IMR-90 (cell line): Measurements from ENCODE around the gene UGDH. TPM values are rescaled to one million over a fixed set of nuclear protein-coding genes. Genes with fewer than 3 reads are reported as not detected.

ENCODE experiments used
- ATAC-seq: fragments of 200-7000 bp; cut with Tn5 transposase; 2 replicates; pipeline ENCODE4 v1.9.1; 2020; ENCODE audit warnings: low read depth, mild to moderate bottlenecking, moderate library complexity
- BruUV-seq: library from RNA; stranded (reverse); fragments of 400-500 nt; replicated peaks from 2 replicates; lab custom pipeline; 2021; lab: Mats Ljungman, UMichigan
- CTCF ChIA-PET: fragments of 300-600 bp; formaldehyde crosslinking; extraction: SDS; loops from one replicate; lab custom pipeline; 2021; ENCODE audit warnings: antibody characterized with exemption; lab: Yijun Ruan, JAX
- POLR2A ChIA-PET: fragments of 300-600 bp; sonication (Branson Sonifier 250); formaldehyde crosslinking; loops from one replicate; lab custom pipeline; 2022; ENCODE audit warnings: antibody characterized with exemption; ENCODE audit not compliant: unreplicated experiment; lab: Charles Lee
- DNase-seq: peaks from one replicate; pipeline ENCODE4 v3.0.0; 2013
- H2AFZ ChIP-seq: replicated peaks from 2 replicates; pipeline ENCODE3; 2013; ENCODE audit warnings: low read length, mild to moderate bottlenecking; ENCODE audit not compliant: poor library complexity
- H2AK5ac ChIP-seq: 2 replicates; pipeline ENCODE4 v1.6.1; 2013; ENCODE audit warnings: low read depth, low read length, inconsistent platforms
- H2AK9ac ChIP-seq: replicated peaks from 2 replicates; pipeline ENCODE3; 2013; ENCODE audit warnings: mild to moderate bottlenecking, low read depth, low read length, moderate library complexity; ENCODE audit not compliant: poor library complexity
- H2BK120ac ChIP-seq: 2 replicates; pipeline ENCODE4 v1.6.1; 2013; ENCODE audit warnings: low read depth, low read length, inconsistent platforms
- H2BK15ac ChIP-seq: 3 replicates; pipeline ENCODE4 v1.6.1; 2013; ENCODE audit warnings: low read depth, low read length, inconsistent platforms
- H2BK20ac ChIP-seq: 2 replicates; pipeline ENCODE4 v1.6.1; 2013; ENCODE audit warnings: low read depth, mild to moderate bottlenecking, inconsistent platforms, low read length, moderate library complexity
- H2BK5ac ChIP-seq: 2 replicates; pipeline ENCODE4 v1.6.1; 2013; ENCODE audit warnings: mild to moderate bottlenecking, low read depth, low read length, inconsistent platforms; ENCODE audit not compliant: poor library complexity, severe bottlenecking
- H3K14ac ChIP-seq: replicated peaks from 2 replicates; pipeline ENCODE4 v1.6.1; 2013; ENCODE audit warnings: low read depth, low read length, inconsistent platforms
- H3K18ac ChIP-seq: 2 replicates; pipeline ENCODE4 v1.6.1; 2013; ENCODE audit warnings: low read depth, low read length, control low read depth
- H3K23ac ChIP-seq: 2 replicates; pipeline ENCODE4 v1.6.1; 2013; ENCODE audit warnings: low read depth, low read length, inconsistent platforms
- H3K27ac ChIP-seq: 2 replicates; pipeline ENCODE4 v1.5.1; 2013; ENCODE audit warnings: mild to moderate bottlenecking, control low read depth, low read length; ENCODE audit not compliant: insufficient read depth
- H3K27me3 ChIP-seq: 2 replicates; pipeline ENCODE4 v1.6.1; 2013; ENCODE audit warnings: low read length; ENCODE audit not compliant: control insufficient read depth, insufficient read depth
- H3K36me3 ChIP-seq: 2 replicates; pipeline ENCODE4 v1.6.1; 2013; ENCODE audit warnings: low read length, mixed read lengths; ENCODE audit not compliant: control insufficient read depth, insufficient read depth
- H3K4ac ChIP-seq: 2 replicates; pipeline ENCODE4 v1.6.1; 2013; ENCODE audit warnings: low read depth, low read length, inconsistent platforms
- H3K4me1 ChIP-seq: 2 replicates; pipeline ENCODE4 v1.6.1; 2013; ENCODE audit warnings: low read length, mixed read lengths; ENCODE audit not compliant: control insufficient read depth, insufficient read depth
- H3K4me2 ChIP-seq: 2 replicates; pipeline ENCODE4 v1.6.1; 2013; ENCODE audit warnings: low read depth, mild to moderate bottlenecking, control low read depth, low read length, moderate library complexity
- H3K4me3 ChIP-seq: 2 replicates; pipeline ENCODE4 v1.5.1; 2013; ENCODE audit warnings: low read depth, mild to moderate bottlenecking, control low read depth, low read length, moderate library complexity; ENCODE audit not compliant: insufficient read depth
- H3K56ac ChIP-seq: 2 replicates; pipeline ENCODE4 v1.6.1; 2013; ENCODE audit warnings: low read length, inconsistent platforms; ENCODE audit not compliant: insufficient read depth; ENCODE audit errors: extremely low read depth
- H3K79me1 ChIP-seq, 2 experiments: 2 replicates each; pipeline ENCODE4 v1.6.1; 2013; ENCODE audit warnings: low read length in 2 of 2, inconsistent platforms in 1 of 2, low read depth in 1 of 2
- H3K9ac ChIP-seq: 2 replicates; pipeline ENCODE4 v1.6.1; 2013; ENCODE audit warnings: low read depth, low read length, control low read depth
- H3K9me1 ChIP-seq: 2 replicates; pipeline ENCODE4 v1.6.1; 2013; ENCODE audit warnings: low read length, inconsistent platforms; ENCODE audit not compliant: insufficient read depth
- H3K9me3 ChIP-seq: 2 replicates; pipeline ENCODE4 v1.6.1; 2013; ENCODE audit warnings: low read length; ENCODE audit not compliant: control insufficient read depth, insufficient read depth
- H4K20me1 ChIP-seq: 2 replicates; pipeline ENCODE4 v1.6.1; 2013; ENCODE audit warnings: low read length, inconsistent platforms; ENCODE audit not compliant: insufficient read depth
- H4K5ac ChIP-seq: 2 replicates; pipeline ENCODE4 v1.6.1; 2013; ENCODE audit warnings: mild to moderate bottlenecking, low read depth, low read length, control low read depth
- H4K8ac ChIP-seq, 2 experiments: 2 replicates each; pipeline ENCODE4 v1.6.1; 2013; ENCODE audit warnings: low read depth in 2 of 2, low read length in 2 of 2, control low read depth in 1 of 2, inconsistent platforms in 1 of 2
- H4K91ac ChIP-seq: 2 replicates; pipeline ENCODE4 v1.6.1; 2013; ENCODE audit warnings: low read depth, low read length, inconsistent platforms; ENCODE audit not compliant: insufficient read depth
- BHLHE40 ChIP-seq: fragments of 150-350 bp; IDR thresholded peaks from 2 replicates; pipeline ENCODE4 v1.6.1; 2016; ENCODE audit warnings: mild to moderate bottlenecking, low read depth, low read length
- CEBPB ChIP-seq: IDR thresholded peaks from 2 replicates; pipeline ENCODE4 v1.6.1; 2012; ENCODE audit warnings: low read depth, low read length, improper control_type of control experiment
- CHD1 ChIP-seq: IDR thresholded peaks from 2 replicates; pipeline ENCODE4 v1.6.1; 2012; ENCODE audit warnings: low read depth, low read length, improper control_type of control experiment
- CTCF ChIP-seq: conservative IDR thresholded peaks from 2 replicates; pipeline ENCODE4 v1.5.1; 2012; ENCODE audit warnings: mild to moderate bottlenecking, low read depth, low read length, improper control_type of control experiment
- ELK1 ChIP-seq: fragments of 150-350 bp; IDR thresholded peaks from 2 replicates; pipeline ENCODE4 v1.6.1; 2016; ENCODE audit warnings: low read depth, mild to moderate bottlenecking, low read length, moderate library complexity, borderline replicate concordance
- FOS ChIP-seq: fragments of 150-350 bp; IDR thresholded peaks from 2 replicates; pipeline ENCODE4 v1.6.1; 2016; ENCODE audit warnings: low read depth, low read length
- MAFK ChIP-seq: IDR thresholded peaks from 2 replicates; pipeline ENCODE4 v1.6.1; 2012; ENCODE audit warnings: low read depth, low read length, improper control_type of control experiment
- MAZ ChIP-seq: IDR thresholded peaks from 2 replicates; pipeline ENCODE4 v1.6.1; 2012; ENCODE audit warnings: low read depth, mild to moderate bottlenecking, low read length, improper control_type of control experiment, moderate library complexity, borderline replicate concordance
- MXI1 ChIP-seq: IDR thresholded peaks from 2 replicates; pipeline ENCODE4 v1.6.1; 2012; ENCODE audit warnings: low read depth, mild to moderate bottlenecking, low read length, moderate library complexity, borderline replicate concordance
- NFE2L2 ChIP-seq: fragments of 150-350 bp; IDR thresholded peaks from 2 replicates; pipeline ENCODE4 v1.6.1; 2016; ENCODE audit warnings: low read depth, mild to moderate bottlenecking, low read length
- POLR2A ChIP-seq: IDR thresholded peaks from 2 replicates; pipeline ENCODE4 v1.6.1; 2012; ENCODE audit warnings: mild to moderate bottlenecking, low read depth, low read length
- RAD21 ChIP-seq: IDR thresholded peaks from 2 replicates; pipeline ENCODE4 v1.6.1; 2012; ENCODE audit warnings: low read length, improper control_type of control experiment
- RCOR1 ChIP-seq: IDR thresholded peaks from 2 replicates; pipeline ENCODE4 v1.6.1; 2012; ENCODE audit warnings: mild to moderate bottlenecking, low read length, improper control_type of control experiment; ENCODE audit not compliant: insufficient replicate concordance
- USF2 ChIP-seq: fragments of 150-350 bp; IDR thresholded peaks from 2 replicates; pipeline ENCODE4 v1.6.1; 2017; ENCODE audit warnings: mild to moderate bottlenecking, antibody characterized with exemption, low read length, low read depth
- WGBS, 2 experiments: methylation state at CpG; one replicate each; pipeline versions ENCODE4 v1.1.5 to v1.1.7; 2013; ENCODE audit warnings: missing lambda C conversion rate in 2 of 2; ENCODE audit not compliant: insufficient read length in 1 of 2; ENCODE audit errors: extremely low coverage in 2 of 2; 5-methylcytosine and 5-hydroxymethylcytosine counted together
- dilution Hi-C: fragments of 300-500 bp; cut with HindIII; formaldehyde crosslinking; loops from one replicate; pipeline ENCODE4 v1.14.3; 2018; ENCODE audit warnings: low sequenced_read_pairs; ENCODE audit not compliant: unreplicated experiment
- in situ Hi-C: fragments of 300-500 bp; cut with MboI; formaldehyde crosslinking; loops from 3 replicates; pipeline ENCODE4 v1.14.3; 2019; ENCODE audit warnings: low sequenced_read_pairs, inconsistent platforms, mixed read lengths
- intact Hi-C: fragments of 100-400 bp; cut with micrococcal nuclease; formaldehyde crosslinking; loops from 2 replicates; pipeline ENCODE4 v1.10.0; 2022
- polyA plus RNA-seq, 3 experiments: library from polyadenylated mRNA; depleted of rRNA; stranded (reverse); fragments of >200 nt; gene quantifications; 2 replicates each; pipeline ENCODE4 v1.2.3, GENCODE V29; 2012; ENCODE audit warnings: low replicate concordance in 1 of 3
- total RNA-seq: library from RNA; depleted of rRNA; stranded (reverse); fragments of >200 nt; gene quantifications from 2 replicates; pipeline ENCODE4 v1.2.3, GENCODE V29; 2012

Gene UGDH
- total and polyA plus RNA-seq, 2 of the 4 experiments (the other 2 are of a cell fraction): 69.2 to 257 TPM

- no peaks in the 10 kb centered on the region for H3K9me3 ChIP-seq
- no peaks in the 10 kb centered on the region for H3K4me1 ChIP-seq
- peaks cover 3% of the 10 kb centered on the region; the same call in 1 of the 2 replicates for H3K36me3 ChIP-seq
- no peak overlapping the region for H3K4me2 ChIP-seq
- 90% methylated on average over 2 of the region's 5 CpGs; no CpG with 5 or more reads in 1 of the 2 experiments for WGBS, 2 experiments
- no peaks in the 10 kb centered on the region for H3K79me1 ChIP-seq
- H3K27me3 ChIP-seq: no peaks in the 10 kb centered on the region
- dilution Hi-C loops (no loop called here), intact Hi-C loops (no loop called here), in situ Hi-C loops (no loop called here)
- no peak overlapping the region for H2BK20ac ChIP-seq
- DNase-seq (peak; percentile 28), ATAC-seq (no peak)
- no peaks in the 10 kb centered on the region for H3K9me1 ChIP-seq
- H3K4ac ChIP-seq: no peak overlapping the region
- ChIA-PET POLR2A (no interaction called here), CTCF (no interaction called here)
- no peak overlapping the region for H2AK5ac ChIP-seq
- no peak overlapping the region for H3K18ac ChIP-seq
- H2BK15ac ChIP-seq: no peak overlapping the region
- no peak overlapping the region for H4K91ac ChIP-seq
- H3K56ac ChIP-seq: no peak overlapping the region
- no peak overlapping the region for H4K5ac ChIP-seq
- no peaks in the 10 kb centered on the region for H4K20me1 ChIP-seq
- no peak overlapping the region for H3K23ac ChIP-seq
- no peak overlapping the region for H2BK5ac ChIP-seq
- no peak overlapping the region for H3K27ac ChIP-seq
- no peak overlapping the region for H3K4me3 ChIP-seq
- no peak overlapping the region for H3K9ac ChIP-seq
- no peak overlapping the region for H3K14ac ChIP-seq
- TF ChIP-seq CHD1: no peak
- TF ChIP-seq RCOR1: no peak
- no peak for TF ChIP-seq MAFK
- TF ChIP-seq POLR2A: no peak
- TF ChIP-seq MAZ: no peak
- no peak for TF ChIP-seq CEBPB
- TF ChIP-seq USF2: no peak
- TF ChIP-seq ELK1: no peak
- TF ChIP-seq RAD21: no peak
- TF ChIP-seq NFE2L2: no peak
- TF ChIP-seq FOS: no peak
- TF ChIP-seq BHLHE40: no peak
- TF ChIP-seq CTCF: no peak
- no peak for TF ChIP-seq MXI1
- H2BK120ac ChIP-seq: no peak overlapping the region
- no peak overlapping the region for H2AFZ ChIP-seq
- no TSS peak for BruUV-seq
- no peak overlapping the region for H2AK9ac ChIP-seq
- H4K8ac ChIP-seq: no peak overlapping the region
Measured at GRCh38 chr4:39476187-39476895, 50.9 kb downstream of the UGDH start.
